HepG2 (cell line): Measurements from ENCODE around the gene FRK. TPM values are rescaled to one million over a fixed set of nuclear protein-coding genes. Genes with fewer than 3 reads are reported as not detected.

ENCODE experiments used
- ATAC-seq: fragments of 200-7000 bp; cut with Tn5 transposase; 3 replicates; pipeline ENCODE4 v1.9.1; 2020; ENCODE audit warnings: mild to moderate bottlenecking, moderate library complexity
- BruUV-seq: library from RNA; stranded (reverse); fragments of 400-500 nt; replicated peaks from 2 replicates; lab custom pipeline; 2021; lab: Mats Ljungman, UMichigan
- CTCF ChIA-PET: fragments of 300-600 bp; formaldehyde crosslinking; extraction: SDS; loops from one replicate; lab custom pipeline; 2021; ENCODE audit warnings: low total read pairs, inconsistent platforms, low intra/inter-chr PET ratio; lab: Yijun Ruan, JAX
- POLR2A ChIA-PET: fragments of 350-600 bp; sonication (Branson Sonifier 250); formaldehyde crosslinking; loops from one replicate; lab custom pipeline; 2020; ENCODE audit warnings: antibody characterized with exemption, inconsistent platforms; lab: Yijun Ruan, JAX
- DNase-seq: peaks from one replicate; pipeline ENCODE4 v3.0.0-alpha.2; 2015; ENCODE audit warnings: low spot score
- FAIRE-seq: peaks from 3 replicates; lab custom pipeline; 2011; peaks lifted over from hg19 to GRCh38; lab: Jason Lieb, UNC
- H2AFZ ChIP-seq: one replicate; pipeline ENCODE4 v1.6.1; 2011; ENCODE audit warnings: low read length, inconsistent platforms
- H3K27ac ChIP-seq: fragments of 300-600 bp; 3 replicates; pipeline ENCODE4 v1.8.0; 2011; ENCODE audit warnings: mixed run types, mild to moderate bottlenecking, mixed read lengths, low read length, inconsistent platforms; ENCODE audit not compliant: insufficient read depth; ENCODE audit errors: extremely low read length
- H3K27me3 ChIP-seq, 2 experiments: fragments of 200-600 bp in 1 of 2; 2 replicates in 1 of 2; 3 replicates in 1 of 2; pipeline versions ENCODE4 v1.6.0 to v1.8.0; 2011; ENCODE audit warnings: low read length in 2 of 2, mild to moderate bottlenecking in 2 of 2, moderate library complexity in 2 of 2, inconsistent platforms in 1 of 2; ENCODE audit not compliant: insufficient read depth in 2 of 2, control insufficient read depth in 1 of 2
- H3K36me3 ChIP-seq, 2 experiments: fragments of 200-600 bp in 1 of 2; replicated peaks in 1 of 2; 2 replicates in 1 of 2; 3 replicates in 1 of 2; pipeline versions ENCODE4 v1.5.1 to v1.8.0; 2011; ENCODE audit warnings: low read length in 2 of 2, inconsistent platforms in 1 of 2; ENCODE audit not compliant: insufficient read depth in 2 of 2, control insufficient read depth in 1 of 2
- H3K4me1 ChIP-seq: 2 replicates; pipeline ENCODE4 v1.5.1; 2012; ENCODE audit warnings: low read length, inconsistent platforms; ENCODE audit not compliant: insufficient read depth
- H3K4me2 ChIP-seq: 2 replicates; pipeline ENCODE4 v1.6.0; 2011; ENCODE audit warnings: low read depth, low read length, inconsistent platforms
- H3K4me3 ChIP-seq, 3 experiments: fragments of 200-600 bp in 1 of 3; sonication (generic), shearing (Covaris generic) in 1 of 3; replicated peaks in 1 of 3; 2 replicates each; pipeline ENCODE4 v1.5.1; 2011 to 2016; ENCODE audit warnings: low read length in 3 of 3, inconsistent platforms in 2 of 3, low read depth in 2 of 3, mild to moderate bottlenecking in 2 of 3, control low read depth in 1 of 3, mixed read lengths in 1 of 3; ENCODE audit not compliant: insufficient read depth in 1 of 3
- H3K79me2 ChIP-seq: one replicate; pipeline ENCODE4 v1.6.1; 2011; ENCODE audit warnings: low read length, inconsistent platforms; ENCODE audit not compliant: insufficient read depth
- H3K9ac ChIP-seq: 2 replicates; pipeline ENCODE4 v1.6.0; 2011; ENCODE audit warnings: mild to moderate bottlenecking, low read depth, low read length, inconsistent platforms; ENCODE audit not compliant: insufficient read depth
- H3K9me3 ChIP-seq: 2 replicates; pipeline ENCODE4 v1.5.1; 2012; ENCODE audit warnings: mild to moderate bottlenecking, low read length
- H4K20me1 ChIP-seq: 2 replicates; pipeline ENCODE4 v1.6.0; 2011; ENCODE audit warnings: inconsistent platforms, mild to moderate bottlenecking, low read length, moderate library complexity; ENCODE audit not compliant: insufficient read depth
- ATF4 ChIP-seq, 2 experiments: fragments of 450-650 bp in 1 of 2; sonication (generic) in 1 of 2; formaldehyde crosslinking; IDR thresholded peaks; 2 replicates each; pipeline versions ENCODE4 v1.5.0 to v1.8.0; 2020 to 2022; ENCODE audit warnings: mild to moderate bottlenecking in 1 of 2, missing genetic modification reagents in 1 of 2
- BCLAF1 ChIP-seq: fragments of 450-650 bp; IDR thresholded peaks from 2 replicates; pipeline ENCODE4 v1.6.1; 2017; ENCODE audit warnings: mild to moderate bottlenecking
- DNMT1 ChIP-seq: sonication (generic); formaldehyde crosslinking; IDR thresholded peaks from 2 replicates; pipeline ENCODE4 v1.5.1; 2020; ENCODE audit warnings: mild to moderate bottlenecking, missing genetic modification reagents
- ESRRA ChIP-seq: sonication (generic); formaldehyde crosslinking; IDR thresholded peaks from 2 replicates; pipeline ENCODE4 v1.5.1; 2020; ENCODE audit warnings: mild to moderate bottlenecking, low read depth, missing genetic modification reagents
- KDM2A ChIP-seq: sonication (generic); formaldehyde crosslinking; IDR thresholded peaks from 2 replicates; pipeline ENCODE4 v1.4.0; 2020; ENCODE audit warnings: low read depth, missing genetic modification reagents, borderline replicate concordance
- PAF1 ChIP-seq: IDR thresholded peaks from 2 replicates; pipeline ENCODE4 v1.6.1; 2016; ENCODE audit warnings: missing genetic modification reagents, missing compliant biosample characterization
- PTBP1 ChIP-seq: fragments of 200-400 bp; formaldehyde crosslinking; IDR thresholded peaks from 2 replicates; pipeline ENCODE4 v1.6.1; 2018; ENCODE audit warnings: low read length, low read depth; ENCODE audit not compliant: poor library complexity, severe bottlenecking
- SMC3 ChIP-seq: IDR thresholded peaks from 2 replicates; pipeline ENCODE4 v1.6.1; 2011; ENCODE audit warnings: low read length, improper control_type of control experiment
- TRIM22 ChIP-seq: fragments of 450-650 bp; IDR thresholded peaks from 2 replicates; pipeline ENCODE4 v1.6.1; 2017
- YEATS2 ChIP-seq: sonication (generic); formaldehyde crosslinking; IDR thresholded peaks from 2 replicates; pipeline ENCODE4 v1.4.0; 2020; ENCODE audit warnings: missing genetic modification reagents, borderline replicate concordance
- ZBTB42 ChIP-seq: sonication (generic); formaldehyde crosslinking; IDR thresholded peaks from 2 replicates; pipeline ENCODE4 v1.5.0; 2020; ENCODE audit warnings: mild to moderate bottlenecking, missing genetic modification reagents
- ZNF275 ChIP-seq: sonication (generic); formaldehyde crosslinking; IDR thresholded peaks from 2 replicates; pipeline ENCODE4 v1.8.0; 2022; ENCODE audit warnings: missing genetic modification reagents, mild to moderate bottlenecking, inconsistent platforms, borderline replicate concordance
- ZNF496 ChIP-seq: sonication (generic); formaldehyde crosslinking; IDR thresholded peaks from 2 replicates; pipeline ENCODE4 v1.8.1; 2023; ENCODE audit warnings: mild to moderate bottlenecking, moderate library complexity, missing genetic modification reagents; ENCODE audit not compliant: insufficient replicate concordance
- ZNF501 ChIP-seq: sonication (generic); formaldehyde crosslinking; IDR thresholded peaks from 2 replicates; pipeline ENCODE4 v1.5.1; 2020; ENCODE audit warnings: mild to moderate bottlenecking, moderate library complexity, missing genetic modification reagents
- ZNF597 ChIP-seq: sonication (generic); formaldehyde crosslinking; IDR thresholded peaks from 2 replicates; pipeline ENCODE4 v1.5.0; 2020; ENCODE audit warnings: missing genetic modification reagents
- ZNF605 ChIP-seq: sonication (generic); formaldehyde crosslinking; IDR thresholded peaks from 2 replicates; pipeline ENCODE4 v1.8.0; 2022; ENCODE audit warnings: mild to moderate bottlenecking, missing genetic modification reagents
- ZNF782 ChIP-seq: sonication (generic); formaldehyde crosslinking; IDR thresholded peaks from 2 replicates; pipeline ENCODE4 v1.4.0; 2020; ENCODE audit warnings: missing genetic modification reagents, mild to moderate bottlenecking, borderline replicate concordance
- WGBS: methylation state at CpG from one replicate; pipeline ENCODE4 v1.1.6; 2017; ENCODE audit warnings: low lambda C conversion rate; 5-methylcytosine and 5-hydroxymethylcytosine counted together
- in situ Hi-C: cut with HindIII; loops from 2 replicates; pipeline ENCODE4 v1.10.0; 2017; ENCODE audit warnings: low pct_unique_long_range_greater_than_20kb; ENCODE audit not compliant: extremely low pct_ligation_motif_present
- intact Hi-C: fragments of 100-400 bp; cut with micrococcal nuclease; formaldehyde crosslinking; loops from one replicate; pipeline ENCODE4 v1.10.0; 2022; ENCODE audit not compliant: unreplicated experiment
- polyA plus RNA-seq, 8 experiments: library from polyadenylated mRNA; depleted of rRNA in 3 of 8; stranded (reverse) in 7 of 8; unstranded in 1 of 8; fragments of >200 nt; fragmentation: Illumina TruSeq in 4 of 8; extraction: Trizol in 4 of 8; gene quantifications; 2 replicates each; pipeline versions ENCODE4 v1.2.1 to v1.2.3, GENCODE V29; 2011 to 2016; ENCODE audit warnings: low read depth in 4 of 8, missing spikeins in 1 of 8, mixed read lengths in 1 of 8; ENCODE audit not compliant: insufficient read depth in 1 of 8
- total RNA-seq, 5 experiments: library from RNA; depleted of rRNA; stranded (reverse); fragments of >200 nt; fragmentation: Illumina TruSeq; extraction: Trizol; gene quantifications; 2 replicates each; pipeline ENCODE4 v1.2.3, GENCODE V29; 2016; ENCODE audit warnings: low read depth in 1 of 5

The FRK gene
- total and polyA plus RNA-seq, 2 of the 13 experiments (the other 11 are each of a cell fraction or from before 2014, with no cell fraction given), result 1.3 to 2.9 TPM

GRCh38 chr6:115882771-115883170 lies 177.9 kb downstream of the FRK start (continued):
- TF ChIP-seq BCLAF1 (no peak), PAF1 (CRISPR knock-in tag) (no peak), PTBP1 (no peak), ZNF782 (no peak), ATF4 (CRISPR knock-in tag; IDR thresholded peaks at IDR 0.05) (no peak), ZBTB42 (CRISPR knock-in tag) (no peak)

- no peak overlapping the region for H3K4me3 ChIP-seq
- 31% methylated on average over 3 of the region's 5 CpGs for WGBS
- no peak overlapping the region for H3K9ac ChIP-seq
- H3K9me3 ChIP-seq, result no peaks in the 10 kb centered on the region
- in situ Hi-C loops (loop anchor here (25.0 kb wide), 2 partner anchors 1120 to 1895 kb away; no protein-coding TSS in a partner anchor), intact Hi-C loops (no loop called here)
- DNase-seq, result no peak
- no TSS peak for BruUV-seq
- no peaks in the 10 kb centered on the region for H3K79me2 ChIP-seq
- FAIRE-seq, result no peak
- no peak overlapping the region for H3K27ac ChIP-seq
- H3K4me1 ChIP-seq, result no peaks in the 10 kb centered on the region
- H3K4me2 ChIP-seq, result no peak overlapping the region
- H3K27me3 ChIP-seq, result no peaks in the 10 kb centered on the region
- H3K36me3 ChIP-seq, result no peaks in the 10 kb centered on the region
- ATAC-seq, result no peak
- ChIA-PET CTCF (no interaction called here), POLR2A (no interaction called here)
- no peaks in the 10 kb centered on the region for H4K20me1 ChIP-seq
- no peak overlapping the region for H2AFZ ChIP-seq
- TF ChIP-seq TRIM22, result no peak
- TF ChIP-seq ZNF496 (CRISPR knock-in tag), result no peak
- TF ChIP-seq ESRRA (CRISPR knock-in tag), result no peak
- no peak for TF ChIP-seq SMC3
- TF ChIP-seq YEATS2 (CRISPR knock-in tag), result no peak
- no peak for TF ChIP-seq ZNF275 (CRISPR knock-in tag)
- no peak for TF ChIP-seq ZNF501
- no peak for TF ChIP-seq KDM2A (CRISPR knock-in tag)
- TF ChIP-seq DNMT1, result no peak
- no peak for TF ChIP-seq ZNF605 (CRISPR knock-in tag)
- TF ChIP-seq ZNF597 (CRISPR knock-in tag), result no peak
These were observed 178.5 kb downstream of the FRK start for GRCh38 chr6:115882174-115882573.
